ENCODE data around the gene TBC1D1.

TBC1D1 gene

DNA sequence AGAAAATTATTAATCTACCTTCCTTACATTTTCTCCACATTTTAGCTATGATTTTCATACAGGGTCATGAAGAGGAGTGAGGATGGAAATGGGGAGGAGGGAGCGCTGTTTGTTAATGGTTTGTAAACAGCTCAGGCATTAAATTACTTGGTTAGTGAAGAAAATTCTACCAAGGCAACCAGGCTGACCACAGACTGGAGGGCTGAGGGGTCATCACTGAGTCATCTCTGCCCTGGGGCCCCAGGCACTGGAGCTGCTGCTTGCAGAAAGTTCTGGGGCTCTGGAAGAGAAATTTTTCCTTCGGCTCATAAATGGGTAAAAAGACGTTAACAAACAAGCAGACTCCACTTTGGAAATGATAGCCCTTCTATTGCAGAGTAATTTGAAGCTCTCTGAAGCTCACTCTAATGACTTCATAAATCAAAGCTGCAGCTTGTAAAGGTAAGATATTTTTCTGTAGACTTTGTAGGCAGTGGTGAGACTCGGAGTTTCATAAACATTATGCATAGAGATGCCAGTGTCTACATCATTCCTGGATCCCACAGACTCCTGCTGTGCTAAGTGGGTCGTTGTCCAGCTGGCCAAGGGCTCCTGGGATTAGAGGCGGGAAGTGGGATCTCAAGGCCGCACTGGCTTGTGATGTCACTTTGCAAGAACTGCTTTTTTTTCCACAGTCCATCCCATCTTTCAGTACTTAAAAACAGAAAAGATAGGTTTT, 228.9 kb downstream of the TBC1D1 start:
- H3K27ac ChIP-seq: no peak overlapping the region
- TF ChIP-seq, protein P1, sequence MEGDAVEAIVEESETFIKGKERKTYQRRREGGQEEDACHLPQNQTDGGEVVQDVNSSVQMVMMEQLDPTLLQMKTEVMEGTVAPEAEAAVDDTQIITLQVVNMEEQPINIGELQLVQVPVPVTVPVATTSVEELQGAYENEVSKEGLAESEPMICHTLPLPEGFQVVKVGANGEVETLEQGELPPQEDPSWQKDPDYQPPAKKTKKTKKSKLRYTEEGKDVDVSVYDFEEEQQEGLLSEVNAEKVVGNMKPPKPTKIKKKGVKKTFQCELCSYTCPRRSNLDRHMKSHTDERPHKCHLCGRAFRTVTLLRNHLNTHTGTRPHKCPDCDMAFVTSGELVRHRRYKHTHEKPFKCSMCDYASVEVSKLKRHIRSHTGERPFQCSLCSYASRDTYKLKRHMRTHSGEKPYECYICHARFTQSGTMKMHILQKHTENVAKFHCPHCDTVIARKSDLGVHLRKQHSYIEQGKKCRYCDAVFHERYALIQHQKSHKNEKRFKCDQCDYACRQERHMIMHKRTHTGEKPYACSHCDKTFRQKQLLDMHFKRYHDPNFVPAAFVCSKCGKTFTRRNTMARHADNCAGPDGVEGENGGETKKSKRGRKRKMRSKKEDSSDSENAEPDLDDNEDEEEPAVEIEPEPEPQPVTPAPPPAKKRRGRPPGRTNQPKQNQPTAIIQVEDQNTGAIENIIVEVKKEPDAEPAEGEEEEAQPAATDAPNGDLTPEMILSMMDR (conservative IDR thresholded peaks at IDR 0.05): no peak
- no peak for TF ChIP-seq ZFX (IDR thresholded peaks at IDR 0.05)

DNA sequence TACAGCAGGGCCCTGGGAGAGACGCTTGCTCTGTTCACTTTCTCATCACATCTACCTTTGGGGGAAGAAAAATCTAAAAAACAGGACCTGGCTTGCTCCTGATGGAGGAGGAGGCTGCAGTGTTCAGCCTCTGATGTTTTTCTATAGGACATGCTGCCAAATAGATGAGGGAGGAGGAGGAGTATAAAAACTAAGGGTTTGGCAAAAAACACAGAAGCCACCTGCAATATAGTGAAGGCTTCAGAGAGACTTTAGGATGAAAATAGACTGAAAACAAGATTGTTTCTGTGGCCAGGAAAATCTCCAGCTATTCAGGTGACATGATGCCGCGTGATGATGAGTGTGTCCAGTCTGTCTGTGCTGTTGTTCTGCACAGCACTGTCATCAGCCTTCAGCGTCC, 229.9 kb downstream of the TBC1D1 start:
- TF ChIP-seq, protein P1 (conservative IDR thresholded peaks at IDR 0.05): no peak
- TF ChIP-seq ZFX (IDR thresholded peaks at IDR 0.05): no peak
- H3K27ac ChIP-seq: no peak overlapping the region

DNA sequence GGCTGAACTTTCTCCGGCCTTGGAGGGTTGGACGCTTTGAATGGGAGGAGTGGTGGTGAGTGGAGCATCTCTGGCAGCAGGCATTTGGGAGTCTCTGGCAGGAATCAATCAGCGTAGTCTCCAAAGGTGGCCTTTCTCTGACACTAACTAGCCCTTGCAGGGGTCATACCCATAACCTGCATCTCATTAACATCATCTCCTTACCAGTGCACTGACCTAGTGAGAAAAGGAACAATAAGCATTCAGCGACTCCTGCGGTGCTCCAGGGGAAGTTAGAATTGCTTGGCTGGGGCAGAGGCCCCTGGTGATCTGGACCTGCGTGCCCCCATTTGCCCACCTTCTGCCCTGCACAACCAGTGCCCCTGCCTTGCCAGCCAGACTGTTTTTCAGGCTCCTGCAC, 231.2 kb downstream of the TBC1D1 start:
- H3K27ac ChIP-seq: no peak overlapping the region
- TF ChIP-seq, protein P1 (conservative IDR thresholded peaks at IDR 0.05): no peak
- TF ChIP-seq ZFX (IDR thresholded peaks at IDR 0.05): no peak

DNA sequence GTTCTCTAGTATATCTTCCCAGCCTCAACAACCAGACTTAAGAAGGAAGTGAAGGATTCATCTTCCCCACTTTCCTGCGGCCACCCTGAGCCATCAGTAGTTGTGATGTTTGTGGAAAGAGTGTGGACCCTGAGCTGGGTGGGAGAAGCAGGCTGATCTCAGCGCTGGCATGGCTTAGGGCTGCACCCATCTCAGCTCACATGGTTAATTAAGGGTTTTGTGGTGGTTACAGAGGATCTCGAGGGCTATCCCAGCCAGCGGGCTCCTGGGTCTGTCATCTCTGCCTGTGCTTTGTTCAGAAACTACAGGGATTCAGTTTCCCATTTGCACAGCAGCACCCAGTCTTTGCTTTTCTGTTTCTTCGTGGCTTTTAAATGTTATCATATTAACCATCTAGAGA, 232.7 kb downstream of the TBC1D1 start:
- no peak overlapping the region for H3K27ac ChIP-seq
- TF ChIP-seq, protein P1 (conservative IDR thresholded peaks at IDR 0.05): no peak
- no peak for TF ChIP-seq ZFX (IDR thresholded peaks at IDR 0.05)

DNA sequence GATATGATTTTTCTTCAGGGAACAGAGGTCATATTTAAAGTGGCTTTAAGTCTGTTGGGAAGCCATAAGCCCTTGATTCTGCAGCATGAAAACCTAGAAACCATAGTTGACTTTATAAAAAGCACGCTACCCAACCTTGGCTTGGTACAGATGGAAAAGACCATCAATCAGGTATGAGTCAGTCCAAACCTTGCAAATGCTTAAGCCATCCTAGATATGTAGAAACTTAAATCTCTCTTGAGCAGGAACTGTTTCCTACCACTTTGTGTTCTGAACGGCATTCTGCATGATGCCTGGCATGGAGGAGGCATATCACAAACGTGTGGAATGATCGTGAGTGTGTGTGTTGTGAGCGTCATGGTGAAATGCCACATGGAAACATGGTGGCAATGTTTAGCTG, 234.1 kb downstream of the TBC1D1 start:
- no peak overlapping the region for H3K27ac ChIP-seq
- TF ChIP-seq, protein P1 (conservative IDR thresholded peaks at IDR 0.05): no peak
- no peak for TF ChIP-seq ZFX (IDR thresholded peaks at IDR 0.05)

DNA sequence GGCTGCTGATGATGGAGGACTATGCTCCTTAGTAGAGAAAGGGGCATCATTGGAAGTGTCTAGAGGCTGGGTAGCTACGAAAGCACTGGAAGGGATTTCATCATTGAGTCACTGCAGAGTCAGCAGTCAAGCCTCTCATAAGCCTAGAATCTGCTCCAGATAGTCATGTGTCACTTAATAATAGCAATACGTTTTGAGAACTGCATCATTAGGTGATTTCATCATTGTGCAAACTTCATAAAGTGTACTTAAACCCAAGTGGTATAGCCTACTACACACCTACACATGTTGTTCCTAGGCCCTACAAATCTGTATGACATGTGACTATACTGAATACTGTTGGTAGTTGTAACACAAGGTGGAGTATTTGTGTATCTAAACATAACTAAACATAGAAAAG, 234.9 kb downstream of the TBC1D1 start:
- no peak overlapping the region for H3K27ac ChIP-seq
- TF ChIP-seq, protein P1 (conservative IDR thresholded peaks at IDR 0.05): no peak
- TF ChIP-seq ZFX (IDR thresholded peaks at IDR 0.05): no peak

DNA sequence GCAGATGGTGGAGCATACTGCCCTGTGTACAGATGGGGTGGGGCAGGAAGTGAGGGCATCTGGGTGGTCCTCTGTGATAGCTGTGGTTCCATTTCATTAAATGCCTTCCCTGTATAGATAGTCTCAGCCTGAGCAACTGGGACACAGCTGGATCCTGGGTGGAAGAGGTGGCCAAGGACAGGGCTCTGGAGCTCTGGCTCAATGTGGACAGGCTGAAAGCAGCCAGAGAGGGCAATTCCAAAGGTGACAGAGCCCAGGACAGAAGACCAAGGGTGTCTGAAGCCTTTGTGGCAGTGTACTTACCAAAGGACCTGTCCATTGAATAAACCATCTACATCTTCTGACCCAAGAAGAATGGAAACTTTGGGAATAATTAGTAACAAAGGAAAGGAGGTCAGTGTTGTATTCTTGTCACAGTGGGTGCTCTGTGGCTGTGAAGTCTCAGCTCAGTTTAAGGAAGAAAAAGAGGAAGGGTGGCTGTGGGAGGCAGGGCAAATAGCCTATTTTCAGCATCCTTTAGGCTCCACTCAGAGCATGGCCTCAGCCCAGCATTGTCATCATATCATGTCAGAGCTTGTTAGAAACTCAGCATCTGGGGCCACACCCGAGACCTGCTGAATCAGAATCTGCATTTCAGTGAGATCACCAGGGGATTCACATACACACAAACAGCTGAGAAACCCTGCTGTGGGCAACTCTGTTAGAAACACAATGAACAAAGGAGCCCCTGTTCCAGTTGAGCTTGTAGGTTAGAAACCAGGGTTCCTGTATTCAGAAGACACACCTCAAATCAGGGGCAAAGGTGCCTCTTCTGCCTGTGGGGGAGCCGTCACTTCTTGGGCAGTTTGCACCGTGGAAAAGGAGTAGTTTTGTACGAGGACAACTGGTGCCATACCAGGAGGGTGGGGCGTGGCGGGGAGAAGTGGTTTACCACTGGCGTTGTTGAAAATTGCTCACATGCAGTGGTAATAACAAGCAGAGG, 237.9 kb downstream of the TBC1D1 start:
- no peak overlapping the region for H3K27ac ChIP-seq
- TF ChIP-seq, protein P1 (conservative IDR thresholded peaks at IDR 0.05): no peak
- no peak for TF ChIP-seq ZFX (IDR thresholded peaks at IDR 0.05)
